Glomerular endothelial cell (primary cell): ENCODE results near the gene ZNF80. TPM values are rescaled to one million over a fixed set of nuclear protein-coding genes. Genes with fewer than 3 reads are reported as not detected.
"Not testable (repeated sequence)": the region's sequence is repeated elsewhere in the genome, so short reads cannot be mapped to it uniquely, and the experiment has no call there.

ENCODE experiments used
- DNase-seq: peaks from one replicate; pipeline ENCODE4 v3.0.0-alpha.2; 2011; ENCODE audit warnings: low read depth, low spot score; ENCODE audit errors: extremely low read depth
- total RNA-seq: library from RNA; depleted of rRNA; stranded (reverse); fragments of >200 nt; gene quantifications from 2 replicates; pipeline ENCODE4 v1.2.3, GENCODE V29; 2015

The ZNF80 gene
- not detected in 2 replicates for total RNA-seq

GRCh38 chr3:114237478-114237877 is at the start of gene ZNF80:
TSS of gene ZNF80 (minus strand) at chr3:114237578. CDS start at chr3:114237074, 504 bp downstream.
- DNase-seq: not testable (repeated sequence)

- DNase-seq: no peak
Measured at GRCh38 chr3:114286266-114286665, 48.9 kb upstream of the ZNF80 start.

- no peak for DNase-seq
Measured at GRCh38 chr3:114285648-114286230, 48.4 kb upstream of the ZNF80 start.

- no peak for DNase-seq
Measured at GRCh38 chr3:114284644-114285043, 47.3 kb upstream of the ZNF80 start.

GRCh38 chr3:114276856-114277255 is 39.5 kb upstream of the ZNF80 start:
- not testable (repeated sequence) for DNase-seq

- no peak for DNase-seq
Measured at GRCh38 chr3:114274929-114275328, 37.6 kb upstream of the ZNF80 start.

- no peak for DNase-seq
Measured at GRCh38 chr3:114272271-114272670, 34.9 kb upstream of the ZNF80 start.

- no peak for DNase-seq
Measured at GRCh38 chr3:114270019-114270418, 32.6 kb upstream of the ZNF80 start.

- DNase-seq: no peak
Measured at GRCh38 chr3:114260152-114260551, 22.8 kb upstream of the ZNF80 start.

GRCh38 chr3:114259566-114259965 is 22.2 kb upstream of the ZNF80 start:
- no peak for DNase-seq

- no peak for DNase-seq
Measured at GRCh38 chr3:114253505-114253904, 16.1 kb upstream of the ZNF80 start.

GRCh38 chr3:114252954-114253353 is 15.6 kb upstream of the ZNF80 start:
- DNase-seq: no peak

- DNase-seq: no peak
Measured at GRCh38 chr3:114242947-114243346, 5.6 kb upstream of the ZNF80 start.

- no peak for DNase-seq
Measured at GRCh38 chr3:114241262-114241661, 3.9 kb upstream of the ZNF80 start.

- DNase-seq: not testable (repeated sequence)
Measured at GRCh38 chr3:114238146-114238785, 888 bp upstream of the ZNF80 start.

GRCh38 chr3:114235431-114235830 is 1.9 kb downstream of the ZNF80 start:
- DNase-seq: no peak

- DNase-seq: no peak
Measured at GRCh38 chr3:114234745-114235144, 2.6 kb downstream of the ZNF80 start.

GRCh38 chr3:114231616-114232015 is 5.8 kb downstream of the ZNF80 start:
- no peak for DNase-seq

GRCh38 chr3:114227076-114227475 is 10.3 kb downstream of the ZNF80 start:
- no peak for DNase-seq

GRCh38 chr3:114226313-114226712 is 11.1 kb downstream of the ZNF80 start:
- no peak for DNase-seq

GRCh38 chr3:114223143-114223542 is 14.2 kb downstream of the ZNF80 start:
- DNase-seq: no peak

GRCh38 chr3:114221881-114222264 is 15.5 kb downstream of the ZNF80 start:
- DNase-seq: no peak
